ENCODE results near the gene KIF2A.
A peak's percentile ranks its signal among the peaks of the same experiment; 100 is the strongest.

The KIF2A gene

DNA sequence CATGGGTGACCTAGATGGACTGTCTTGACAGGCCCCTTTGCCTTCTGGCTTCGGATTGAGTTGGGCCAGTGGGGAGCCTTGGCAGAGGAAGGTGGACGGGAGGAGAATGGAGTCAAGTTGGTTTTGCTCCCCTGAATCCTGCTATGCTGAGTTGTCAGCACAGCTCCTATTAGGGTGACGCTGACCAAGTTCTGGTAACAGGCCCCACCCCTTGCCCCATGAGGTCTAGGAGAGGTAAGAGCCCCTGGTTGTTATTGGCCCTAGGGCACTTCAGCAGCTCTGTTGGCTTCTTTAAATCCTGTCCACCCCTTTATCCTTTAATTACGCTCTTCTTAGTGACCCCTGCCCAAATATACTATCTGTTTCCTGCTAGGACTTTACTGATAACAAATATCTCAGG, 39.4 kb upstream of the KIF2A start:
- 93% methylated on average over 3 of the region's 4 CpGs for WGBS (ENCODE audit: insufficient coverage)
- no peaks in the 10 kb centered on the region for H3K36me3 ChIP-seq (ENCODE audit: control insufficient read depth in 4 of 4, insufficient read depth in 4 of 4, low read length in 3 of 4)
- no peaks in the 10 kb centered on the region for H3K27me3 ChIP-seq (replicated peaks in 2 of 5; ENCODE audit: control insufficient read depth in 4 of 5, insufficient read depth in 5 of 5, low read length in 4 of 5)
- H3K27ac ChIP-seq (ENCODE audit: insufficient read depth in 1 of 2, low read depth in 1 of 2, low read length in 2 of 2, poor library complexity in 1 of 2, severe bottlenecking in 2 of 2) = no peak overlapping the region
- H3K4me1 ChIP-seq (ENCODE audit: control extremely low read depth in 1 of 4, control insufficient read depth in 4 of 4, insufficient read depth in 4 of 4, low read length in 3 of 4) = peaks cover 7 to 33% (median 15%) of the 10 kb centered on the region in 4 experiments
- POLR2A ChIA-PET = no interaction called here
- CTCF ChIA-PET = no interaction called here
- no peak overlapping the region for H3K4me3 ChIP-seq (ENCODE audit: control insufficient read depth in 1 of 7, extremely low read depth in 1 of 7, insufficient read depth in 4 of 7, low read depth in 2 of 7, low read length in 6 of 7)
- no peaks in the 10 kb centered on the region for H3K9me3 ChIP-seq (ENCODE audit: control extremely low read depth in 1 of 5, control insufficient read depth in 4 of 5, insufficient read depth in 2 of 5, low read depth in 1 of 5, low read length in 4 of 5)
- no peak for DNase-seq

DNA sequence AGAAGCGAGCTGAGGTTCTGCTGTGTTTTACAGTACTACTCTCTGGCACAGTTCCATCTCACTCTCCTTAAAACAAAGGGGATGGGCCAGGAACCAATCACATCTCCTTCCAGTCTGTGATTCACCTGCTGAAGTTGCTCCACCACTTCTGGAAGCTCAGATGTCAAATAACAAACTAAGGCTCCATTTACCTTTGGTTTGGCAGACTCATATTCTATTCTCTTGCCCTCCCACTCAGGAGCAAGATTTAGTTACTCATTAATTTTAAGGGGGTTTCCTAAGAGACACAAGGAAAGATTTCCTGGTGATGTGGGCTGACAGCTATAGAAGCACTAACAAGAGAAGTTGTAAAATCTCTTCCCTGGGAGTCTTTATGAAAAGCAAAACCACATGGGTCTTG, 37.8 kb upstream of the KIF2A start:
- peak overlapping the region in 1 of 7 experiments; percentile 23 for H3K4me3 ChIP-seq (ENCODE audit: control insufficient read depth in 1 of 7, extremely low read depth in 1 of 7, insufficient read depth in 4 of 7, low read depth in 2 of 7, low read length in 6 of 7)
- DNase-seq = peak in 2 of 3 donors; percentile 18 to 21
- H3K27ac ChIP-seq (ENCODE audit: insufficient read depth in 1 of 2, low read depth in 1 of 2, low read length in 2 of 2, poor library complexity in 1 of 2, severe bottlenecking in 2 of 2) = no peak overlapping the region
- no peaks in the 10 kb centered on the region for H3K36me3 ChIP-seq (ENCODE audit: control insufficient read depth in 4 of 4, insufficient read depth in 4 of 4, low read length in 3 of 4)
- no peaks in the 10 kb centered on the region for H3K9me3 ChIP-seq (ENCODE audit: control extremely low read depth in 1 of 5, control insufficient read depth in 4 of 5, insufficient read depth in 2 of 5, low read depth in 1 of 5, low read length in 4 of 5)
- 100% methylated on average over 1 of the region's 1 CpG for WGBS (ENCODE audit: insufficient coverage)
- POLR2A ChIA-PET = no interaction called here
- peaks cover 5 to 25% (median 11%) of the 10 kb centered on the region in 4 experiments for H3K4me1 ChIP-seq (ENCODE audit: control extremely low read depth in 1 of 4, control insufficient read depth in 4 of 4, insufficient read depth in 4 of 4, low read length in 3 of 4)
- CTCF ChIA-PET = interaction anchor here (0.7 kb wide), 1 partner anchor 65 kb away, joined by 3 read pairs; no protein-coding TSS in a partner anchor
- no peaks in the 10 kb centered on the region for H3K27me3 ChIP-seq (replicated peaks in 2 of 5; ENCODE audit: control insufficient read depth in 4 of 5, insufficient read depth in 5 of 5, low read length in 4 of 5)

DNA sequence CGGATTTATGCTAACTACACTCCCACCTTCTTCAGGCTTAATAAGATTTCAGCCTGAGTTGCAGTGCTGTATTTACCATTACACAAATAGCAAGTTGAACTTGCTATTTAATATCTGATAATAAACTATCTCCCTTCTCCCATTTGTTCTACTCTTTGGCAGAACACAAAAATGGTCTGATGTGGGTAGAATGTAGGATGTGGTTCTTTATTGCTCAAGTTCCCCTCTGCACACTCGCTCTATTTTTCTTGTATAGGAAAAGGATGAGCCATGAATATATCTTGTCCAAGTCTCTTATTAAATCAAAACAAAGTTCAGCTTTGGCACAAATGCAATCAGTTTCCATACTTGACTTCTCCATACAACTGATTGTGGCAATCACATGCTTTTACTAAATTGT, 37.2 kb upstream of the KIF2A start:
- ChIA-PET POLR2A (no interaction called here), CTCF (no interaction called here)
- WGBS (ENCODE audit: insufficient coverage) = no CpG with 5 or more reads among the region's 2 CpGs
- Histone ChIP-seq H3K27ac (ENCODE audit: insufficient read depth in 1 of 2, low read depth in 1 of 2, low read length in 2 of 2, poor library complexity in 1 of 2, severe bottlenecking in 2 of 2) (no peak overlapping the region), H3K36me3 (ENCODE audit: control insufficient read depth in 4 of 4, insufficient read depth in 4 of 4, low read length in 3 of 4) (no peaks in the 10 kb centered on the region), H3K4me3 (ENCODE audit: control insufficient read depth in 1 of 7, extremely low read depth in 1 of 7, insufficient read depth in 4 of 7, low read depth in 2 of 7, low read length in 6 of 7) (peak overlapping the region in 1 of 7 experiments; percentile 23), H3K9me3 (ENCODE audit: control extremely low read depth in 1 of 5, control insufficient read depth in 4 of 5, insufficient read depth in 2 of 5, low read depth in 1 of 5, low read length in 4 of 5) (no peaks in the 10 kb centered on the region), H3K27me3 (replicated peaks in 2 of 5; ENCODE audit: control insufficient read depth in 4 of 5, insufficient read depth in 5 of 5, low read length in 4 of 5) (no peaks in the 10 kb centered on the region), H3K4me1 (ENCODE audit: control extremely low read depth in 1 of 4, control insufficient read depth in 4 of 4, insufficient read depth in 4 of 4, low read length in 3 of 4) (peaks cover 5 to 27% (median 11%) of the 10 kb centered on the region in 4 experiments)
- peak in 2 of 3 donors; percentile 13 to 60 for DNase-seq

DNA sequence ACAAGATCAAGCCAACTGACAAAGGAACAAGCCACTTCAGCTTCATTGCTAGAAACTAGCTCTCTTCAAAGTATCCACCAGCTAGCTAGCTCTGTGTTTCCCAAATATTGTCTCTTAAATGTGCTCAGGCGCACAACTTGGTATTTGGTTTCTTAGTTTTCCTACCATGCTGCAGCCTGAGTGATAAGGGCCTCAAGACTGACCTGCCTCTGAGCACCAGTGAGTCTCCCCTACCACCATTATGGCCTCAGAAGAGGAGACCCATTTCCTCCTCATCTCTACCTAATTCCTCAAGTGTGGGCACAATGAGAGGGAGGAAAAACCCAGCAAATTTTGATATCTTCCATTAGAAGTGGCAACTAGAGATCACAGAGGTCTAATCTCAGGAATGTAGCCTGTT, 34.6 kb upstream of the KIF2A start:
- Histone ChIP-seq H3K9me3 (ENCODE audit: control extremely low read depth in 1 of 5, control insufficient read depth in 4 of 5, insufficient read depth in 2 of 5, low read depth in 1 of 5, low read length in 4 of 5) (no peaks in the 10 kb centered on the region), H3K36me3 (ENCODE audit: control insufficient read depth in 4 of 4, insufficient read depth in 4 of 4, low read length in 3 of 4) (no peaks in the 10 kb centered on the region), H3K4me1 (ENCODE audit: control extremely low read depth in 1 of 4, control insufficient read depth in 4 of 4, insufficient read depth in 4 of 4, low read length in 3 of 4) (peaks cover 1 to 28% (median 9%) of the 10 kb centered on the region in 4 experiments), H3K4me3 (ENCODE audit: control insufficient read depth in 1 of 7, extremely low read depth in 1 of 7, insufficient read depth in 4 of 7, low read depth in 2 of 7, low read length in 6 of 7) (no peak overlapping the region), H3K27ac (ENCODE audit: insufficient read depth in 1 of 2, low read depth in 1 of 2, low read length in 2 of 2, poor library complexity in 1 of 2, severe bottlenecking in 2 of 2) (no peak overlapping the region), H3K27me3 (replicated peaks in 2 of 5; ENCODE audit: control insufficient read depth in 4 of 5, insufficient read depth in 5 of 5, low read length in 4 of 5) (no peaks in the 10 kb centered on the region)
- DNase-seq = no peak
- 100% methylated on average over 1 of the region's 1 CpG for WGBS (ENCODE audit: insufficient coverage)
- ChIA-PET CTCF (interaction anchor here (0.6 to 1.4 kb wide), 2 partner anchors 13 to 47 kb away, joined by 3 read pairs; no protein-coding TSS in a partner anchor), POLR2A (no interaction called here)

DNA sequence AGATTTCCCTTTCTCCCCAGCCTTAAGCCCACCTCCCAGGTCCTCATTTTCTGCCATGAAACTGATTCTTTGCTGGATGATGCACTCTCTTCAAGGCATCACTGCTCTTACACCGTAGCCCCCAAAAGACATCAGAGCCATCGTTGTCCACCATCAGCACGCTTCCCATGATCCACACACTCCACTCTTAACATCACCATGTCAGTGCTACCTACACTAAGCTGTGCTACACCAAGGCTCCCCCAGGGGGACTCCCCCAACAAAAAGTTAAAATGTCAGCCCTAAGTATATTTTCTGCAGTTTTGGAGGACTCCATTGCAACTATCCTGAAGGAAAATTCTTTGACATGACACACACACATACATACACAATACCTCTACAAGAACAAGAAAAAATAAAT, 34.1 kb upstream of the KIF2A start:
- no peaks in the 10 kb centered on the region for H3K36me3 ChIP-seq (ENCODE audit: control insufficient read depth in 4 of 4, insufficient read depth in 4 of 4, low read length in 3 of 4)
- no peak for DNase-seq
- ChIA-PET POLR2A (no interaction called here), CTCF (interaction anchor here (1.4 to 1.5 kb wide), 2 partner anchors 13 to 81 kb away, joined by 3 to 4 read pairs; no protein-coding TSS in a partner anchor)
- 100% methylated on average over 3 of the region's 3 CpGs for WGBS (ENCODE audit: insufficient coverage)
- no peak overlapping the region for H3K27ac ChIP-seq (ENCODE audit: insufficient read depth in 1 of 2, low read depth in 1 of 2, low read length in 2 of 2, poor library complexity in 1 of 2, severe bottlenecking in 2 of 2)
- H3K9me3 ChIP-seq (ENCODE audit: control extremely low read depth in 1 of 5, control insufficient read depth in 4 of 5, insufficient read depth in 2 of 5, low read depth in 1 of 5, low read length in 4 of 5) = no peaks in the 10 kb centered on the region
- no peak overlapping the region for H3K4me3 ChIP-seq (ENCODE audit: control insufficient read depth in 1 of 7, extremely low read depth in 1 of 7, insufficient read depth in 4 of 7, low read depth in 2 of 7, low read length in 6 of 7)
- H3K27me3 ChIP-seq (replicated peaks in 2 of 5; ENCODE audit: control insufficient read depth in 4 of 5, insufficient read depth in 5 of 5, low read length in 4 of 5) = no peaks in the 10 kb centered on the region
- H3K4me1 ChIP-seq (ENCODE audit: control extremely low read depth in 1 of 4, control insufficient read depth in 4 of 4, insufficient read depth in 4 of 4, low read length in 3 of 4) = peaks cover 5 to 28% (median 11%) of the 10 kb centered on the region in 4 experiments

DNA sequence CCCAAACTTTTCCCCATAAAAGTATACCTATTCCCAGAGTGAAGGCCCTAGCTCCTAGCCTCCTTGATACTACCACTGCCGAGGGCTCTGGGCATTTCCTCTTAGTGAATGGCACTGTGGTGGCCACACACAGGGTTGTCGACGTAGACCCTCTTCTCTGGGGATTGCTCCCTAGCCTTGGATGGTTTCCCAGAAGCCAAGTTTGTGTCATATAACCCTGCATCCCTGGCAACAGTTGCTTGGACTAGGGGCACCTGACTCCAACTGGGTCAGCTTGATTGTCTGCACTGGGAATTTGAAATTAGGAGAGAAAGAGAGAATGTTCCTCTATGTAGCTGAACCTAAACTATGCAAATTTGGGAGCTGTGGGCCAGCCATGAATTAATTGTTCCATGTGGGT, 32.3 kb upstream of the KIF2A start:
- Histone ChIP-seq H3K4me3 (ENCODE audit: control insufficient read depth in 1 of 7, extremely low read depth in 1 of 7, insufficient read depth in 4 of 7, low read depth in 2 of 7, low read length in 6 of 7) (no peak overlapping the region), H3K36me3 (ENCODE audit: control insufficient read depth in 4 of 4, insufficient read depth in 4 of 4, low read length in 3 of 4) (no peaks in the 10 kb centered on the region), H3K27ac (ENCODE audit: insufficient read depth in 1 of 2, low read depth in 1 of 2, low read length in 2 of 2, poor library complexity in 1 of 2, severe bottlenecking in 2 of 2) (no peak overlapping the region), H3K4me1 (ENCODE audit: control extremely low read depth in 1 of 4, control insufficient read depth in 4 of 4, insufficient read depth in 4 of 4, low read length in 3 of 4) (peaks cover 10 to 39% (median 18%) of the 10 kb centered on the region in 4 experiments), H3K27me3 (replicated peaks in 2 of 5; ENCODE audit: control insufficient read depth in 4 of 5, insufficient read depth in 5 of 5, low read length in 4 of 5) (no peaks in the 10 kb centered on the region), H3K9me3 (ENCODE audit: control extremely low read depth in 1 of 5, control insufficient read depth in 4 of 5, insufficient read depth in 2 of 5, low read depth in 1 of 5, low read length in 4 of 5) (no peaks in the 10 kb centered on the region)
- CTCF ChIA-PET = interaction anchor here (1.2 to 2.3 kb wide), 5 partner anchors 10 to 55 kb away, joined by 3 to 6 read pairs (median 5); no protein-coding TSS in a partner anchor
- WGBS (ENCODE audit: insufficient coverage) = 100% methylated on average over 3 of the region's 3 CpGs
- POLR2A ChIA-PET = no interaction called here
- DNase-seq = no peak

DNA sequence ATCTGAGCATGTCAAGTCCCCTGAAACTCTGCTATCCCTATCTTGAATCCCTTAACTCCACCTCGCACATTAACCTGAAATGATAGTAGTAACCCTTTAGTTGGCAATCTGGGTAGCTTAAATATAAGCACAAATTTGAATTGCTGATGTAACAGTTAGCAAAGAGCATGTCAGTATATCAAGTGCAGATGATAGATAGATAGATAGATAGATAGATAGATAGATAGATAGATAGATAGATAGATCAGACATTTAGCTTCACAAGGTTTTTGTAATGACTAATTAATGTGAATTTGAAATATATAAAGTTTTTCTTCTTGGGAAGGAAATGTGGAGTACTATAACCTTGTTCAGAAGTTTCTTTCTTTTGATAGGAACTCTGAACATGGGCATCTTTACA, 30.4 kb upstream of the KIF2A start:
- DNase-seq = no peak
- Histone ChIP-seq H3K36me3 (ENCODE audit: control insufficient read depth in 4 of 4, insufficient read depth in 4 of 4, low read length in 3 of 4) (no peaks in the 10 kb centered on the region), H3K4me1 (ENCODE audit: control extremely low read depth in 1 of 4, control insufficient read depth in 4 of 4, insufficient read depth in 4 of 4, low read length in 3 of 4) (peaks cover 10 to 38% (median 15%) of the 10 kb centered on the region in 4 experiments), H3K27me3 (replicated peaks in 2 of 5; ENCODE audit: control insufficient read depth in 4 of 5, insufficient read depth in 5 of 5, low read length in 4 of 5) (no peaks in the 10 kb centered on the region), H3K27ac (ENCODE audit: insufficient read depth in 1 of 2, low read depth in 1 of 2, low read length in 2 of 2, poor library complexity in 1 of 2, severe bottlenecking in 2 of 2) (no peak overlapping the region), H3K9me3 (ENCODE audit: control extremely low read depth in 1 of 5, control insufficient read depth in 4 of 5, insufficient read depth in 2 of 5, low read depth in 1 of 5, low read length in 4 of 5) (no peaks in the 10 kb centered on the region), H3K4me3 (ENCODE audit: control insufficient read depth in 1 of 7, extremely low read depth in 1 of 7, insufficient read depth in 4 of 7, low read depth in 2 of 7, low read length in 6 of 7) (no peak overlapping the region)
- no CpG with 5 or more reads among the region's 1 CpG for WGBS (ENCODE audit: insufficient coverage)
- CTCF ChIA-PET = interaction anchor here (2.3 kb wide), 1 partner anchor 14 kb away, joined by 5 read pairs; no protein-coding TSS in a partner anchor
- POLR2A ChIA-PET = interaction anchor here (0.6 kb wide), 1 partner anchor 17 kb away, joined by 3 read pairs; no protein-coding TSS in a partner anchor
